A549 treated with Mapracorat at 1 μM for 4 hours (cell line): ENCODE data around the gene DOCK4. TPM values are rescaled to one million over a fixed set of nuclear protein-coding genes. Genes with fewer than 3 reads are reported as not detected.

Experiments used
- total RNA-seq: library from RNA; stranded (reverse); fragments of 200-300 nt; extraction: Qiagen RNA extraction; gene quantifications from 5 replicates; pipeline ENCODE4 v1.2.3, GENCODE V29; 2022

DOCK4 gene, protein sequence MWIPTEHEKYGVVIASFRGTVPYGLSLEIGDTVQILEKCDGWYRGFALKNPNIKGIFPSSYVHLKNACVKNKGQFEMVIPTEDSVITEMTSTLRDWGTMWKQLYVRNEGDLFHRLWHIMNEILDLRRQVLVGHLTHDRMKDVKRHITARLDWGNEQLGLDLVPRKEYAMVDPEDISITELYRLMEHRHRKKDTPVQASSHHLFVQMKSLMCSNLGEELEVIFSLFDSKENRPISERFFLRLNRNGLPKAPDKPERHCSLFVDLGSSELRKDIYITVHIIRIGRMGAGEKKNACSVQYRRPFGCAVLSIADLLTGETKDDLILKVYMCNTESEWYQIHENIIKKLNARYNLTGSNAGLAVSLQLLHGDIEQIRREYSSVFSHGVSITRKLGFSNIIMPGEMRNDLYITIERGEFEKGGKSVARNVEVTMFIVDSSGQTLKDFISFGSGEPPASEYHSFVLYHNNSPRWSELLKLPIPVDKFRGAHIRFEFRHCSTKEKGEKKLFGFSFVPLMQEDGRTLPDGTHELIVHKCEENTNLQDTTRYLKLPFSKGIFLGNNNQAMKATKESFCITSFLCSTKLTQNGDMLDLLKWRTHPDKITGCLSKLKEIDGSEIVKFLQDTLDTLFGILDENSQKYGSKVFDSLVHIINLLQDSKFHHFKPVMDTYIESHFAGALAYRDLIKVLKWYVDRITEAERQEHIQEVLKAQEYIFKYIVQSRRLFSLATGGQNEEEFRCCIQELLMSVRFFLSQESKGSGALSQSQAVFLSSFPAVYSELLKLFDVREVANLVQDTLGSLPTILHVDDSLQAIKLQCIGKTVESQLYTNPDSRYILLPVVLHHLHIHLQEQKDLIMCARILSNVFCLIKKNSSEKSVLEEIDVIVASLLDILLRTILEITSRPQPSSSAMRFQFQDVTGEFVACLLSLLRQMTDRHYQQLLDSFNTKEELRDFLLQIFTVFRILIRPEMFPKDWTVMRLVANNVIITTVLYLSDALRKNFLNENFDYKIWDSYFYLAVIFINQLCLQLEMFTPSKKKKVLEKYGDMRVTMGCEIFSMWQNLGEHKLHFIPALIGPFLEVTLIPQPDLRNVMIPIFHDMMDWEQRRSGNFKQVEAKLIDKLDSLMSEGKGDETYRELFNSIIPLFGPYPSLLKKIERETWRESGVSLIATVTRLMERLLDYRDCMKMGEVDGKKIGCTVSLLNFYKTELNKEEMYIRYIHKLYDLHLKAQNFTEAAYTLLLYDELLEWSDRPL (N-terminal part only)
- total RNA-seq: 4.8 to 7.6 TPM (median 6.7 TPM) in 5 replicates

DNA sequence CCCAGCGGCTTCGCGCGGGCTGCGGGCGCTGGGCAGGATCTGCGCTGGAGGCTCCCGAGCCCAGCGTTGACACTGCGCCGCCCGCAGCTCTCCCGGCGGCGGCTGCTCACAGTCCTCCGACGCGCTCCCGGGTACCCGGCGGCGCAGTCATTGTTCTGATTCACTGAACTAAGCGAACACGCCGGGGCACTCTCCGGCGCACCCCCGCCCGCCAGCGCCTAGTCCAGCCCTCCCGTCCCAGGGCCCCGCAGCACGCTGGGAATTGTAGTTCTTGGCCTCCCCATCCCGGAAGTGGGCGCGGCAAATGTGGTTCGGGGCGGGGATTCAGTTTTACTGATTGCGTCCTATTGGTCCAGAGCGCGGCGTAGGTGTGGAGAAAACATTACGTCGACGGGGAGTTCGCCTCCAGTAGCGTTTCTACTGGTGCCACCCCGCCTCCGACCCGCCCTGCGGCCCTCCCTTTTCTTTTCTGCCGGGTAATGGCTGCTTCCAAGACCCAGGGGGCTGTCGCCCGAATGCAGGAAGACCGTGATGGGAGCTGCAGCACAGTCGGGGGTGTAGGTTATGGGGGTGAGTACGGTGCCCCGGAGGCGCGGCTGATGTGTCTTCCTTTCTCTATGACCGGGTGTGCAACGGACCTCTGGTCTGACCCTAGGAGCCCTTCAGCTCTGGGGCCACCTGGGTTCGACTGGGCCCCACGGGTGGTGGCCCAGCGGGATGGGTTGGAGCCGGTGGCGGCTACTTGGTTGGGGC is at the start of gene DOCK4, which contains the start of gene ZNF277:
Gene DOCK4 (minus strand): TSS at position 162 of the 753 bp plus-strand sequence. CDS start 261 bp downstream, outside the sequence.
Gene ZNF277 (plus strand): TSS at position 458 of the 753 bp plus-strand sequence. CDS start 22 bp downstream, at position 480.

Other genes with a start within 250 kb of the DOCK4 start
- 10.5 to 16.0 TPM (median 13.1 TPM) in 5 replicates for gene ZNF277, start 296 bp upstream of the DOCK4 start, total RNA-seq
- gene IFRD1, start 244.1 kb upstream of the DOCK4 start, total RNA-seq: 26.9 to 33.1 TPM (median 32.2 TPM) in 5 replicates